HCT116 (cell line): ENCODE measurements around the gene HOXA13. TPM values are rescaled to one million over a fixed set of nuclear protein-coding genes. Genes with fewer than 3 reads are reported as not detected.
A peak's percentile ranks its signal among the peaks of the same experiment; 100 is the strongest.

Experiments used
- ATAC-seq: fragments of 200-7000 bp; cut with Tn5 transposase; 2 replicates; pipeline ENCODE4 v1.9.1; 2020; ENCODE audit warnings: mild to moderate bottlenecking, moderate library complexity
- BruUV-seq: library from RNA; stranded (reverse); fragments of 400-500 nt; replicated peaks from 2 replicates; lab custom pipeline; 2021; lab: Mats Ljungman, UMichigan
- CTCF ChIA-PET: fragments of 300-600 bp; sonication (Branson Sonifier 250); formaldehyde crosslinking; loops from one replicate; lab custom pipeline; 2021; ENCODE audit warnings: antibody characterized with exemption; lab: Charles Lee
- POLR2A ChIA-PET: fragments of 300-600, 350-600 bp; sonication (Branson Sonifier 250); formaldehyde crosslinking; loops from one replicate; lab custom pipeline; 2021; ENCODE audit warnings: antibody characterized with exemption; lab: Charles Lee
- RAD21 ChIA-PET, 2 experiments: fragments of 300-600 bp; sonication (Branson Sonifier 250); formaldehyde crosslinking; loops; one replicate each; lab custom pipeline; 2023; ENCODE audit warnings: low total read pairs in 2 of 2; ENCODE audit not compliant: uncharacterized antibody in 2 of 2, unreplicated experiment in 2 of 2, low non-redundant PET in 1 of 2; lab: Charles Lee
- DNase-seq: peaks from one replicate; pipeline ENCODE4 v3.0.0-alpha.2; 2010; ENCODE audit warnings: low read depth, low spot score
- H2AFZ ChIP-seq: fragments of 200-600 bp; shearing (Covaris generic), sonication (generic); 2 replicates; pipeline ENCODE4 v1.6.1; 2017; ENCODE audit warnings: low read depth, mixed run types, mixed read lengths, antibody characterized with exemption, low read length; ENCODE audit not compliant: poor library complexity, severe bottlenecking
- H3K27ac ChIP-seq: 2 replicates; pipeline ENCODE4 v1.5.1; 2012; ENCODE audit warnings: low read depth, low read length
- H3K27me3 ChIP-seq: fragments of 200-600 bp; sonication (generic); 2 replicates; pipeline ENCODE4 v1.6.1; 2016; ENCODE audit warnings: mixed run types, low read length, mixed read lengths; ENCODE audit not compliant: insufficient read depth
- H3K36me3 ChIP-seq, 2 experiments: fragments of 200-500 bp in 1 of 2; fragments of 200-600 bp in 1 of 2; sonication (Bioruptor generic) in 1 of 2; sonication (generic) in 1 of 2; 2 replicates each; pipeline versions ENCODE4 v1.5.1 to v1.6.1; 2014 to 2016; ENCODE audit warnings: low read length in 2 of 2, inconsistent platforms in 1 of 2, mixed read lengths in 1 of 2, mixed run types in 1 of 2; ENCODE audit not compliant: insufficient read depth in 2 of 2, control insufficient read depth in 1 of 2
- H3K4me1 ChIP-seq, 2 experiments: fragments of 200-600 bp in 1 of 2; sonication (generic) in 1 of 2; 2 replicates each; pipeline versions ENCODE4 v1.5.1 to v1.6.1; 2012 to 2017; ENCODE audit warnings: low read length in 2 of 2, inconsistent platforms in 1 of 2, mild to moderate bottlenecking in 1 of 2, mixed read lengths in 1 of 2, mixed run types in 1 of 2, moderate library complexity in 1 of 2; ENCODE audit not compliant: insufficient read depth in 2 of 2, control insufficient read depth in 1 of 2
- H3K4me2 ChIP-seq: fragments of 200-600 bp; sonication (generic); 2 replicates; pipeline ENCODE4 v1.6.1; 2017; ENCODE audit warnings: mixed run types, low read length, mixed read lengths
- H3K4me3 ChIP-seq, 2 experiments: fragments of 200-600 bp in 1 of 2; sonication (generic) in 1 of 2; replicated peaks in 1 of 2; 2 replicates each; pipeline ENCODE4 v1.5.1; 2011 to 2016; ENCODE audit warnings: low read length in 2 of 2, control low read depth in 1 of 2, low read depth in 1 of 2, mild to moderate bottlenecking in 1 of 2, mixed read lengths in 1 of 2, mixed run types in 1 of 2
- H3K79me2 ChIP-seq: fragments of 200-600 bp; sonication (generic); 2 replicates; pipeline ENCODE4 v1.6.1; 2017; ENCODE audit warnings: mild to moderate bottlenecking, mixed run types, low read length, moderate library complexity, mixed read lengths; ENCODE audit not compliant: insufficient read depth
- H3K9ac ChIP-seq: fragments of 200-600 bp; sonication (generic); 2 replicates; pipeline ENCODE4 v1.6.1; 2016; ENCODE audit warnings: low read length, mixed read lengths
- H3K9me2 ChIP-seq: fragments of 200-600 bp; sonication (generic), shearing (Covaris generic); 2 replicates; pipeline ENCODE4 v1.6.1; 2017; ENCODE audit warnings: mixed run types, mild to moderate bottlenecking, moderate library complexity; ENCODE audit not compliant: insufficient read depth
- H3K9me3 ChIP-seq, 2 experiments: fragments of 200-500 bp in 1 of 2; fragments of 200-600 bp in 1 of 2; sonication (Bioruptor generic) in 1 of 2; sonication (generic) in 1 of 2; 2 replicates each; pipeline ENCODE4 v1.6.1; 2014 to 2017; ENCODE audit warnings: low read length in 2 of 2, mixed read lengths in 2 of 2, inconsistent platforms in 1 of 2, low read depth in 1 of 2, mild to moderate bottlenecking in 1 of 2, mixed run types in 1 of 2, moderate library complexity in 1 of 2; ENCODE audit not compliant: control insufficient read depth in 1 of 2, insufficient read depth in 1 of 2
- H4K20me1 ChIP-seq: fragments of 200-600 bp; sonication (generic), shearing (Covaris generic); 2 replicates; pipeline ENCODE4 v1.6.1; 2017; ENCODE audit warnings: mixed run types, mild to moderate bottlenecking, moderate library complexity; ENCODE audit not compliant: insufficient read depth
- EZH2 ChIP-seq: fragments of 200-600 bp; sonication (generic); IDR thresholded peaks from 2 replicates; pipeline ENCODE4 v1.6.1; 2017; ENCODE audit warnings: antibody characterized with exemption, mixed run types
- EZH2phosphoT487 ChIP-seq: fragments of 200-600 bp; IDR thresholded peaks from 2 replicates; pipeline ENCODE4 v1.6.1; 2018; ENCODE audit warnings: antibody characterized with exemption, borderline replicate concordance
- POLR2AphosphoS5 ChIP-seq: IDR thresholded peaks from 2 replicates; pipeline ENCODE4 v1.6.1; 2011; ENCODE audit warnings: mild to moderate bottlenecking, low read depth, low read length, moderate library complexity
- YY1 ChIP-seq: IDR thresholded peaks from 2 replicates; pipeline ENCODE4 v1.6.1; 2011; ENCODE audit warnings: low read length, low read depth, moderate library complexity, mild to moderate bottlenecking; ENCODE audit not compliant: insufficient replicate concordance; ENCODE audit errors: extremely low read depth
- ZBTB33 ChIP-seq: IDR thresholded peaks from 2 replicates; pipeline ENCODE4 v1.6.1; 2011; ENCODE audit warnings: mild to moderate bottlenecking, low read length, moderate library complexity; ENCODE audit not compliant: insufficient replicate concordance; ENCODE audit errors: extremely low read depth
- ZFX ChIP-seq: fragments of 450-650 bp; IDR thresholded peaks from 2 replicates; pipeline ENCODE4 v1.6.1; 2017
- intact Hi-C: fragments of 100-400 bp; cut with micrococcal nuclease; formaldehyde crosslinking; loops from 2 replicates; pipeline ENCODE4 v1.10.0; 2022
- total RNA-seq: library from RNA; stranded (reverse); gene quantifications from one replicate; pipeline ENCODE4 v1.2.1, GENCODE V29; 2021; ENCODE audit not compliant: unreplicated experiment

Gene HOXA13
- total RNA-seq, 1 experiment from 2014 or later: 3.6 TPM

GRCh38 chr7:27156508-27156898 is 43.4 kb downstream of the HOXA13 start, which contains the start of gene HOXA7:
TSS of gene HOXA7 (minus strand) at chr7:27156675. CDS start at chr7:27156545, 130 bp downstream.
- BruUV-seq: no TSS peak
- Histone ChIP-seq H3K4me2 (peak within 1 kb of the TSS; percentile 100), H3K36me3 (no peaks in the 10 kb centered on the region), H3K9me2 (no peaks in the 10 kb centered on the region), H4K20me1 (no peaks in the 10 kb centered on the region), H3K27ac (peak within 1 kb of the TSS; percentile 91), H2AFZ (peak within 1 kb of the TSS; percentile 93), H3K9ac (peak within 1 kb of the TSS; percentile 94), H3K4me3 (peak within 1 kb of the TSS; percentile 70 to 88), H3K79me2 (peaks cover 15% of the 10 kb centered on the region), H3K4me1 (peaks cover 14 to 54% of the 10 kb centered on the region in 2 experiments), H3K27me3 (no peaks in the 10 kb centered on the region), H3K9me3 (no peaks in the 10 kb centered on the region)
- DNase-seq (no peak), ATAC-seq (peak; percentile 53)
- intact Hi-C loops: no loop called here
- ChIA-PET RAD21 (interaction anchor here in 1 of 2 experiments (0.5 kb wide), 1 partner anchor 145 kb away, joined by 4 read pairs; no protein-coding TSS in a partner anchor), CTCF (interaction anchor here (1.0 to 2.0 kb wide), 3 partner anchors 10 to 1264 kb away, joined by 3 to 12 read pairs (median 4); no protein-coding TSS in a partner anchor), POLR2A (interaction anchor here (0.7 to 2.0 kb wide), 2 partner anchors 12 to 937 kb away, joined by 3 to 5 read pairs; no protein-coding TSS in a partner anchor)
- no peak for TF ChIP-seq ZBTB33
- no peak for TF ChIP-seq EZH2
- no peak for TF ChIP-seq EZH2phosphoT487
- 0 out of 2 replicates have a peak, but pooled peaks have one; percentile 33 for TF ChIP-seq ZFX
- peak; percentile 59 for TF ChIP-seq POLR2AphosphoS5
- TF ChIP-seq YY1: peak; percentile 77
